Germinal center (tissue), 1 donor: Measurements from ENCODE around the gene CFAP45.

Experiments
- DNase-seq: peaks from one replicate; pipeline ENCODE4 v3.0.0; 2012; ENCODE audit warnings: mixed read lengths, low spot score

Gene CFAP45

DNA sequence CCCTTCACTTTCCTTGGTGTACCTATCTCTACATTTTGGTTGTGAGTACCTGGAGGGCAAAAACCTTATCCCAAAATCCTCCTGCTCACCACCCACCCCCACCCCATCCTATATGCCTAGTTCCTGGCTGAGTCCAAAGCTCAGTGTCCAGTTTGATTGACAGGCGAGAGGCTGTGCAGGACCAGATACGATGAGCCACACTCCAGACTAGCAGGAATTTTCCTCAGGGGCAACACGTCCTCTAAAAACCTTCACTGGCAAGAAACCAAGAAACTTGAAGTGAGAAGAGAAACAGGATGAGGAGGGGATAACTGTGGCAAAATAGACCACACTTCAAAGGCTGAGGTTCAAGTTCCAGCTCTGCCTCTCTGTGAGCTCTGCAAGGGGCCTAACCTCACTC is 74.4 kb downstream of the CFAP45 start:
- DNase-seq = no peak

DNA sequence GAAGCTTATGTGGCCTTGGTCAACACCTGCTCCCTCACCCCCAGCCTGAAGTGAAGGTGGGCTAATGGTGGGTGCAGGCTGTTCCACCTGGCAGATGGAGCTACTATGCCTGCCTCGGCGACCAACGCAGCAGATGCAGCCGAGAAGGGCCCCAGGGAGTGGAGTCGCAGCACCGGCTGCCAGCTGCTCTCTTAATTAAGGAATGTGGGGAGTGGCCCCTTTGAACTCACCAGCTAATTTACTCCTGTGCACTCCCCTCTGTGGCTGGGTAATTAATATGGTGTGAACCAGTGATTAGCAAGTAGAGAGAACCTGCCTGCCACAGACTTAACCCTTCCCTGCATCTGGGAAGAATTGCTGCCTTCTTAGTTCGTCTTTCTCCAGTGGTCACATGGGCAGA is 76.6 kb downstream of the CFAP45 start:
- no peak for DNase-seq
